ENCODE data around the gene SLC3A2. TPM values are rescaled to one million over a fixed set of nuclear protein-coding genes. Genes with fewer than 3 reads are reported as not detected.

The SLC3A2 gene
- 945 to 1,067 TPM (median 951 TPM) in 5 replicates for total RNA-seq (2022; extraction: Qiagen RNA extraction)

GRCh38 chr11:62880803-62881578 is at the start of gene SLC3A2:
SLC3A2 (plus strand) TSS chr11:62880896; CDS start chr11:62881024, 128 bp downstream.

GRCh38 chr11:62831520-62832335 is 49.0 kb upstream of the SLC3A2 start, which contains the start of gene STX5:
STX5 (minus strand) TSS chr11:62832051; CDS start chr11:62831243, 808 bp downstream.

GRCh38 chr11:62832336-62833234 is 48.1 kb upstream of the SLC3A2 start, which contains the start of gene TEX54:
TEX54 (minus strand) TSS chr11:62832841.

GRCh38 chr11:62839050-62839945 is 41.4 kb upstream of the SLC3A2 start, which contains the start of gene WDR74:
WDR74 (minus strand) TSS chr11:62839590; CDS start chr11:62839570, 20 bp downstream.

GRCh38 chr11:62921201-62921572 is 40.5 kb downstream of the SLC3A2 start, which contains the start of gene CHRM1:
CHRM1 (minus strand) TSS chr11:62921363; CDS start chr11:62911100, 10,263 bp downstream.

Other genes with a start within 250 kb of the SLC3A2 start
- 243 to 305 TPM (median 258 TPM) in 5 replicates for gene GANAB, start 234.3 kb upstream of the SLC3A2 start, total RNA-seq (2022; extraction: Qiagen RNA extraction)
- 20.6 to 22.8 TPM (median 21.6 TPM) in 5 replicates for gene INTS5, start 227.6 kb upstream of the SLC3A2 start, total RNA-seq (2022; extraction: Qiagen RNA extraction)
- 115 to 147 TPM (median 128 TPM) in 5 replicates for gene C11orf98, start 215.7 kb upstream of the SLC3A2 start, total RNA-seq (2022; extraction: Qiagen RNA extraction)
- gene CSKMT, start 215.6 kb upstream of the SLC3A2 start, total RNA-seq (2022; extraction: Qiagen RNA extraction): 8.2 to 15.6 TPM (median 12.8 TPM) in 5 replicates
- gene UQCC3, start 209.2 kb upstream of the SLC3A2 start, total RNA-seq (2022; extraction: Qiagen RNA extraction): 22.5 to 36.2 TPM (median 32.9 TPM) in 5 replicates
- gene LBHD1, start 208.6 kb upstream of the SLC3A2 start, total RNA-seq (2022; extraction: Qiagen RNA extraction): 3.9 to 5.5 TPM (median 5.2 TPM) in 5 replicates
- gene UBXN1, start 201.8 kb upstream of the SLC3A2 start, total RNA-seq (2022; extraction: Qiagen RNA extraction): 106 to 120 TPM (median 114 TPM) in 5 replicates
- 0.07 to 0.13 TPM (median 0.11 TPM) in 4 of 5 replicates, not detected in the other for gene LRRN4CL, start 191.4 kb upstream of the SLC3A2 start, total RNA-seq (2022; extraction: Qiagen RNA extraction)
- gene BSCL2, start 173.5 kb upstream of the SLC3A2 start, total RNA-seq (2022; extraction: Qiagen RNA extraction): 63.8 to 87.2 TPM (median 72.5 TPM) in 5 replicates
- not detected in 5 replicates for gene GNG3, start 173.2 kb upstream of the SLC3A2 start, total RNA-seq (2022; extraction: Qiagen RNA extraction)
- 38.5 to 50.6 TPM (median 40.7 TPM) in 5 replicates for gene HNRNPUL2, start 153.4 kb upstream of the SLC3A2 start, total RNA-seq (2022; extraction: Qiagen RNA extraction)
- gene TTC9C, start 152.4 kb upstream of the SLC3A2 start, total RNA-seq (2022; extraction: Qiagen RNA extraction): 29.2 to 32.7 TPM (median 31.6 TPM) in 5 replicates
- 1.0 to 1.6 TPM (median 1.5 TPM) in 5 replicates for gene ZBTB3, start 126.7 kb upstream of the SLC3A2 start, total RNA-seq (2022; extraction: Qiagen RNA extraction)
- 156 to 190 TPM (median 177 TPM) in 5 replicates for gene POLR2G, start 119.3 kb upstream of the SLC3A2 start, total RNA-seq (2022; extraction: Qiagen RNA extraction)
- 12.6 to 15.2 TPM (median 13.6 TPM) in 5 replicates for gene TAF6L, start 109.5 kb upstream of the SLC3A2 start, total RNA-seq (2022; extraction: Qiagen RNA extraction)
- 64.4 to 93.7 TPM (median 85.8 TPM) in 5 replicates for gene TMEM179B, start 93.5 kb upstream of the SLC3A2 start, total RNA-seq (2022; extraction: Qiagen RNA extraction)
- gene TMEM223, start 88.9 kb upstream of the SLC3A2 start, total RNA-seq (2022; extraction: Qiagen RNA extraction): 20.1 to 29.2 TPM (median 26.5 TPM) in 5 replicates
- gene NXF1, start 75.5 kb upstream of the SLC3A2 start, total RNA-seq (2022; extraction: Qiagen RNA extraction): 47.7 to 51.9 TPM (median 49.5 TPM) in 5 replicates
- 19.0 to 25.5 TPM (median 24.6 TPM) in 5 replicates for gene STX5, start 48.8 kb upstream of the SLC3A2 start, total RNA-seq (2022; extraction: Qiagen RNA extraction)
- not detected in 5 replicates for gene TEX54, start 48.1 kb upstream of the SLC3A2 start, total RNA-seq (2022; extraction: Qiagen RNA extraction)
- gene WDR74, start 41.3 kb upstream of the SLC3A2 start, total RNA-seq (2022; extraction: Qiagen RNA extraction): 74.2 to 79.9 TPM (median 78.7 TPM) in 5 replicates
- 0.06 to 0.13 TPM (median 0.08 TPM) in 5 replicates for gene CHRM1, start 40.5 kb downstream of the SLC3A2 start, total RNA-seq (2022; extraction: Qiagen RNA extraction)
- not detected in 5 replicates for gene SLC22A6, start 104.1 kb downstream of the SLC3A2 start, total RNA-seq (2022; extraction: Qiagen RNA extraction)
- gene SLC22A8, start 134.9 kb downstream of the SLC3A2 start, total RNA-seq (2022; extraction: Qiagen RNA extraction): not detected in 5 replicates

Measured in A549 treated with Hydrocortisone at 1 μM for 4 hours (cell line).